Brain microvascular endothelial cell (primary cell): ENCODE data around the gene HDAC7.

Source experiments
- DNase-seq: peaks from one replicate; pipeline ENCODE4 v3.0.0-alpha.2; 2020
- H3K27ac ChIP-seq: fragments of 250-450 bp; sonication (Bioruptor Pico); 2 replicates; pipeline ENCODE4 v1.5.1; 2020; ENCODE audit warnings: mild to moderate bottlenecking, moderate library complexity
- H3K27me3 ChIP-seq: fragments of 250-450 bp; sonication (Bioruptor Pico); replicated peaks from 2 replicates; pipeline ENCODE4 v1.5.1; 2020; ENCODE audit warnings: mild to moderate bottlenecking
- H3K36me3 ChIP-seq: fragments of 250-450 bp; sonication (Bioruptor Pico); replicated peaks from 2 replicates; pipeline ENCODE4 v1.5.1; 2020; ENCODE audit warnings: mild to moderate bottlenecking
- H3K4me3 ChIP-seq: 2 replicates; pipeline ENCODE4 v1.5.1; 2011; ENCODE audit warnings: low read depth, mild to moderate bottlenecking, control low read depth, low read length, moderate library complexity
- in situ Hi-C: cut with HindIII; loops from 2 replicates; pipeline ENCODE4 v1.10.0; 2017; ENCODE audit warnings: low sequenced_read_pairs, low pct_ligation_motif_present
- TF ChIP-seq, protein P1 (sequence below): IDR thresholded peaks from 2 replicates; pipeline ENCODE4 v1.5.1; 2011; ENCODE audit warnings: low read depth, mild to moderate bottlenecking, moderate library complexity, low read length, control low read depth, inconsistent platforms; ENCODE audit errors: missing control alignments

The HDAC7 gene

DNA sequence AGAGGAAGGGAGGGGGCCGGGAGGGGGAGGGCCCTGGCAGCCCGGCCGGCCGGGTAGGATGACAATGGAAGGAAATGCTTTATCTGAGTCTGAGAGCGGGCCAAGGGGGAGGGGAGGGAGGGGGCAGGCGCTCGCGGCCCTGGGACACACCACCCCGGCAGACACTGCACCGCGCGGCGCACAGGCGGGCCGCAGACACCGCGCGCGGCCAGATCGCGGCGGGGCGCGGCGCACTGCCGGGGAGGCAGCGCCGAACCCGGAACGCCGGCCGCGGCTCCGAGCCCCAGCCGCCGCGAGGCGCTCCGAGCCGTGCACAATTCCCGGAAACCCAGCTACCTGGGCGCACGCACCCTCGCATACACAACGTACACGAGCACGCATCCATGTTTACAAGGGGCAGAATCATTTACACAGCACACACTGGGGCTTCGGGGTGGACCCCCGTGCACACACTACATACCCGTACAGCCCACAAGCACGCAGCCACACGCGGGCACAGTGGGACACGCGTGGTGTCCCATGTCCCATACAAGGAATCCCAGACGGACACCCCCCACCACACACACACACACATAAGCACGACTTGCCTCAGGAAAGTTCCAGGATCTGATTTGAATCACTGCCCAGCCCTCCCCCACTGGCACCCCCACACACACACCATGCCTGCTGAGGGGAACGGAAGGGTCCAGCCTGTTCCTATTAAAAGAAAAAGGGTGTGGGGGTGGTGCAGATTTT lies at the start of gene HDAC7:
TSS of gene HDAC7 (minus strand) at position 8 of the 735 bp plus-strand sequence. CDS start 118 bp downstream, outside the sequence.
- in situ Hi-C loops: no loop called here
- DNase-seq: peak; percentile 83
- peak within 1 kb of the TSS; percentile 94 for H3K27ac ChIP-seq
- TF ChIP-seq, protein P1, sequence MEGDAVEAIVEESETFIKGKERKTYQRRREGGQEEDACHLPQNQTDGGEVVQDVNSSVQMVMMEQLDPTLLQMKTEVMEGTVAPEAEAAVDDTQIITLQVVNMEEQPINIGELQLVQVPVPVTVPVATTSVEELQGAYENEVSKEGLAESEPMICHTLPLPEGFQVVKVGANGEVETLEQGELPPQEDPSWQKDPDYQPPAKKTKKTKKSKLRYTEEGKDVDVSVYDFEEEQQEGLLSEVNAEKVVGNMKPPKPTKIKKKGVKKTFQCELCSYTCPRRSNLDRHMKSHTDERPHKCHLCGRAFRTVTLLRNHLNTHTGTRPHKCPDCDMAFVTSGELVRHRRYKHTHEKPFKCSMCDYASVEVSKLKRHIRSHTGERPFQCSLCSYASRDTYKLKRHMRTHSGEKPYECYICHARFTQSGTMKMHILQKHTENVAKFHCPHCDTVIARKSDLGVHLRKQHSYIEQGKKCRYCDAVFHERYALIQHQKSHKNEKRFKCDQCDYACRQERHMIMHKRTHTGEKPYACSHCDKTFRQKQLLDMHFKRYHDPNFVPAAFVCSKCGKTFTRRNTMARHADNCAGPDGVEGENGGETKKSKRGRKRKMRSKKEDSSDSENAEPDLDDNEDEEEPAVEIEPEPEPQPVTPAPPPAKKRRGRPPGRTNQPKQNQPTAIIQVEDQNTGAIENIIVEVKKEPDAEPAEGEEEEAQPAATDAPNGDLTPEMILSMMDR: no peak
- no peaks in the 10 kb centered on the region for H3K27me3 ChIP-seq
- peak within 1 kb of the TSS; percentile 81 for H3K4me3 ChIP-seq
- no peaks in the 10 kb centered on the region for H3K36me3 ChIP-seq

DNA sequence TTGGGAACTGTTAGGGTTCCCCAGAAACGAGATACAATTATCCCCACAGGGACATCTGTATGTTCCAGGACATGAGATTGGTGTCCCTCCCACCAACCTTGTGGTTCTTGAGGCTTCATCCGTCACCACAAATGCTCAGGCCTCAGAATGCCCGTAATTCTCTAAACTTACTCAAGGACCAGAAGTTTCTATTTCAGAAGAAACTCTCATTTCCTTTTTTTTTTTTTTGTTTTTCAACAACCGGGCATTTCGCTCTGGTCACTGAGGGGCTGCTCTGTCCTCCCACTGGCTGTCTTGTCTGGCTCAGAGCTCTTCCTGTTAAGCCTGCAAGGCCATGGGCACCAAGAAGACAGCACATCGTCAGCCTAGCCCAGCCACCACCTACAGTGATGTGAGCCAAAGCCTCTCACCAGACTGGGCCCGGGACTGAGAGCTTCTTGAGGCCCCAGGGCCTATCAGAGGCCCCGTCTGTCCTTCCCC lies 48.9 kb upstream of the HDAC7 start:
- H3K4me3 ChIP-seq: no peak overlapping the region
- no peaks in the 10 kb centered on the region for H3K27me3 ChIP-seq
- no peak overlapping the region for H3K27ac ChIP-seq
- H3K36me3 ChIP-seq: peaks cover 4% of the 10 kb centered on the region
- TF ChIP-seq, protein P1: no peak
- no peak for DNase-seq
- in situ Hi-C loops: no loop called here

DNA sequence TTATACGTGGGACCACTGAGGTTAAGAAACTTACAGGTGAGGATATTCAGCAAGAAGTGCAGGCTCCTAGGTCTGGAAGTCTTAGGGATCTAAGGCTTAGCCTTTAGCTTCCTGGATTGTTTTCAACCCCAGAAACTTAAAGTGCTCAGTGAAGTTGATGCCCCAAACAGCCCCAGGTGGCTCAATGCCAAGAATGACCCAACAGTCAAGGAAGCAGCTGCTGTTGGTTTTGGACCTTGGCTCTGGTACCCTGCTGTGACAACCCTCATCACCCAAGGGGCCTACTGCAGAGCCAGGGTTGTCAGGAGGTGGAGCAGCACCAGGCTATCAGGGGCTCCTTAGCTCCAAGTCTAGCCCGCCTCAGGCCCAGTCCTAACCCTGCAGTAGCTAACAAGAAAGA lies 48.3 kb upstream of the HDAC7 start:
- in situ Hi-C loops: no loop called here
- Histone ChIP-seq H3K27ac (peak overlapping the region; percentile 27), H3K27me3 (no peaks in the 10 kb centered on the region), H3K36me3 (peaks cover 4% of the 10 kb centered on the region), H3K4me3 (no peak overlapping the region)
- no peak for DNase-seq
- TF ChIP-seq, protein P1: no peak

DNA sequence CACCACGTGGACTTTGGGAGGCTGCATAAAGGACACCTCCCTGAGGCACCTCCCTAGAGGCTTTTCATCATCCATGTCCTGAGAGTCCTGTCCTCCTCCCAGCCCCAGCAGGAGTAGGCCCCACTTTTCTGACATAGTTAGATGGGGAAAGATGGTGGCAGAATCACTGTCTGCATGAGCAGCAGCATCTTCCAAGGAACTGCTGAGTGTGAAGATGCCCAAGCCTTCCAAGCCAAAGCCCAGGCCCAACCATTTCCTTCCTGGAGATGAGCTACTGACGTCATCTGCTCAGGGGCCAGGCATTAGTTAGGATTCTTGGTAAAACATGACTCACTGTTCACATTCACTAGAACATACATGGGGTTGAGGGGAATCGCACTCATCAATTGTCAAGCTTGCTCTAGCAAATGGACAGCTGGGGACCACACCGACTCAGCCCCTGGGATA lies 47.8 kb upstream of the HDAC7 start:
- Histone ChIP-seq H3K27ac (peak overlapping the region; percentile 27), H3K4me3 (no peak overlapping the region), H3K27me3 (no peaks in the 10 kb centered on the region), H3K36me3 (peaks cover 4% of the 10 kb centered on the region)
- in situ Hi-C loops: no loop called here
- TF ChIP-seq, protein P1: no peak
- DNase-seq: peak; percentile 90

DNA sequence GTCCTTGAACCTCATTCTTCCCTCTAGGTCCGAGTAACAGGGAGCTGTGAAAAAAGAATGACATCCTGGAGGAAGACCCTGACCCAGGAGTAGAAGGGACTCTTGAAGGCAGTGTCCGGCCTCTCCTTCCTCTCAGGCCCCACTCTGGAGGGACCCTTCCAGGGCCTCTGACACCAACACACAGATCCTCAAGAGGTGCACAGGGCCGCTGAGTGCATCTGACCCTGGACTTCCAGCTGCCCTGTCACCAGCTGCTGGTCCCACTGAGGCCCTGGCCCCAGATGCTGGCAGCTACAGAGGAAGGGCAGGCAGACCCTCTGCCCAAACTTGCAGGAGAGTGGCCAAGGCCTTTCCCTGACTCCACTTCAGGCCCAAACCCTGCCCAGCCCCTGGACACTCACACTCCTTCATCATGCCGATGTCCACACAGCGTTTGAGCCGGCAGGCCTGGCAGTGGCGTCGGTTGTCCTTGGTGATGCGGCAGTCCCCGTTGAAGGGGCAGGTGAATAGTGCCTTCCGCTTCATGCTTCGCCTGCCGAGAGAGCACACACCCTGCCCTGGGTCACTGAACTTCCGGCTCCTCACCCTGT lies 45.0 kb upstream of the HDAC7 start:
- Histone ChIP-seq H3K36me3 (peaks cover 7% of the 10 kb centered on the region), H3K27me3 (no peaks in the 10 kb centered on the region), H3K4me3 (no peak overlapping the region), H3K27ac (no peak overlapping the region)
- in situ Hi-C loops: no loop called here
- no peak for DNase-seq
- TF ChIP-seq, protein P1: no peak

DNA sequence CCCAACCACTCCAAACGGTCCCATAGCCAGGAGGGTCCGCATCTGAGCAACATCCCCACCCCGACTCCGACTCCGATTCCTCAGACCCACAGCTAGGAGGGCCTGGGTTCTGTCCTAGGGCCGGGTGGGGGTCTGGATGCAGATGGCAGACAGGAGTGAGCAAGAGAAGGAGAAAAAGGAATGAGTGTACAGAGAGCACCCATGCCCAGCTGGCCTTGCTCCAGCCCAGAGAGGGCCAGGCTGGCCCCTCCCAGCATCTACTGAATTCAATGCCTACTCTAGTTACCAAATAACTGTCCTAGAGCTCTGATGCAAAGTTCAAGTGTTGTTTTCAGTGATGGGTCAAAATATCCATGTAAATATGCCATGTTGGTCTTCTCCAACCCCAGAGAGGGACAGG lies 44.3 kb upstream of the HDAC7 start:
- Histone ChIP-seq H3K36me3 (peaks cover 7% of the 10 kb centered on the region), H3K4me3 (no peak overlapping the region), H3K27me3 (no peaks in the 10 kb centered on the region), H3K27ac (no peak overlapping the region)
- TF ChIP-seq, protein P1: no peak
- DNase-seq: no peak
- in situ Hi-C loops: no loop called here
